HG03439 (cell line): ENCODE measurements around the gene RNGTT.
"Not testable (repeated sequence)": the region's sequence is repeated elsewhere in the genome, so short reads cannot be mapped to it uniquely, and the experiment has no call there.

ENCODE experiments used
- ATAC-seq: cut with Tn5 transposase; IDR thresholded peaks from one replicate; pipeline ENCODE4 v1.9.1; 2021; ENCODE audit warnings: mild to moderate bottlenecking, moderate library complexity; ENCODE audit not compliant: unreplicated experiment

Gene RNGTT

DNA sequence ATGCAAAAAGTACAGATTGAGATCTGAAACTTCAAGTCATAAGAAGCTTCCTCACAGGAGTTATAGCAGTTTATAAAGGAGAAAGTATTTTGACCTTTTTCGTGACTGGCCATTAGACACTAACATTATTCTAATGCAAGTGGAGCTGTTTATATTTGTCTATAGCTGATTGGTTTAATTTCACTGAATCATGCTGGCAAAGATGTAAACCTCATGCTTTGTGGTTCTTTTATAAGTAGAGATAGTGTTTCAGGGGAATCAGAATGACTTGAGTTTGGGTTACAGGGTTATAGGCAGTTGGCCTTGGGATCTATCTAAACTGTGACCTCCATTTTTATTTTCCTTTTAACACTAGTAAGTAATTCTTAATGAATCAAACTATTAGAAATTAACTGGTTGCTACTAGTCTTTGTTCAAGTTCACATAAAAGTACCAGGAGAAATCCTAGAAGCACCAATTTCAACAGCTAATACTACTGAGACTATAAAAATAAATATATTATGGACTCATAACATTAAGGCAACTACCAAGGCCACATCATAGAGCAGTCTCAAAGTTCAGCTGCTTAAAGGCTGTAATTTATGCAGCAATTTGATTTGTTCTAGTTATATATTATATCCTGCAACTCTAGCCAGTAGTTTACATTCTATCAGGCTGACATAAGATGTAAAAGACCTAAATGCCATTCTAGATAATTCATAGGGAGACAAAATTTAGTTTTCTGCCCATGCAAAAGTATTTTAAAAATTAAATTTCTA is 94.0 kb downstream of the RNGTT start:
- ATAC-seq: no peak

DNA sequence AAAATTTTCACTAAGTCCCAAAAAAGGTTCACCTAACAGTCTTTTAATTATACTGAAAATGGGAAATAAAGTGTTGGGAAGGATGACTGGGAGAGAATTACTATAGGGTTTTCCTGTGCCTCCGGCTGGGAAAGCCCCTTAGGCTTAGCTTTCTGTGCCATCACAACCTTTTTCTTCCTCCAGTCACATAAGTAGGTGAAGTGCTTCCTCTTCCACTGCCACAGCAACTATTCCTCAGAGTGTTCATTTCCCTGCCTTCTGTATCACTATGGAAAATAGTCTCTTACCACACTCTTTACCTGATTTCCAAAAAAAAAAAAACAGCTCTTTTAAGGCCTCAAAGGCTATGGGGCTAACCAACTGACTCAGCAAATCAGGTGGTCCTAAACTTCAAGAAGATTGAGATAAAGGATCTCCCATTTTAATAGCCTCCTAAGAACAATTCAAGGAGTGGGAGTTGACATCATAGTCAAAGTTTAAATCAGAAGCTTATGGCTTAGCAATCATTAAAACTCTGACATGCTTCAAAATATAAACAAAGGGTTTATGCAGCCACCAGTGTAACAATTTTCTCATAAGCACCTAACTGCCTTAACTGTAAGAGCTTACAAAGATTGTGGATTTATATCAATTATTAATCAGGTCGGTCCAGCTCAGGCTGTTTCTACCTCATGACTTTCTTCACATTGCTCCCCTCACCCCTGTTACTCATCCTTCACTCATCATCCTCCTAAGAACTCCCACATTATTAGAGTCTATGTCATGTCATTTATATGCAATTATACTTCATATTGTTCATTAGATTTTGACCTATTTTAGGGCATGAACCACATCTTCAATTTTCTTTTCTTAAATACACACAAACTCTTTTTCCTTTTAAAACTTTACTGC is 95.3 kb downstream of the RNGTT start:
- no peak for ATAC-seq

DNA sequence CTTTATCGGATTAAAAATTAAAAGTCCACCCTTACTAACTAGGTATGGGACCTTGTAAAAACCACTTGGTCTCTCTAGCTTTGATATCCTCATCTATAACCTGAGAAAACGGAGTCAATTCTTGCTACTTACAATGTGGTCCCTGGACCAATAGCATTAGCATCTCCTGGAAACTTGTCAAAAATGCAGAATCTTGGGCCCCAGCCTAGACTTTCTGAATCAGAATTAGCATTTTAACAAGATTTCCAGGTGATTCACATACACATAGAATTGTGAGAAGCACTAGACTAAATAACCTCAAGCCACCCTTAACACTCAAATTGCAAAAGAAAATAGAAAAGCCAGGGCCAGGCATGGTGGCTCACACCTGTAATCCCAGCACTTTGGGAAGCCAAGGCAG is 96.6 kb downstream of the RNGTT start:
- ATAC-seq: no peak

DNA sequence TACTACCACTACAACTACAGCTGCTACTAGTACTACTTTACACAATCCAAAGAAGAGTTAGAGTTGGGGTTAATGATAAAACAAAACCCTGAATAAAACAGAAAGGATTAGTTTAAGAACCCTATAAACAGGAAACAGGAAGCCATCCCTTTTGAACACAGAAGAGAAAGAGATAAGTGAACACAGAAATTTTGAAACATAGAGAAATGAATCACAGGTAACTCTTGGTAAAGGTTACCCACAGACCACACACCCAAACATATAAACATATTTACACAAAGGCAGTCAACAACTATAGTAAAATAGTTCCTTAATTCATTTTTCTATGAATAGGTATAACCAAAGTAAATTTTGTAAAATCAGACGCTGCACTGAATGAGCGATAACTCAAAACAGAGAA is 98.1 kb downstream of the RNGTT start:
- no peak for ATAC-seq

DNA sequence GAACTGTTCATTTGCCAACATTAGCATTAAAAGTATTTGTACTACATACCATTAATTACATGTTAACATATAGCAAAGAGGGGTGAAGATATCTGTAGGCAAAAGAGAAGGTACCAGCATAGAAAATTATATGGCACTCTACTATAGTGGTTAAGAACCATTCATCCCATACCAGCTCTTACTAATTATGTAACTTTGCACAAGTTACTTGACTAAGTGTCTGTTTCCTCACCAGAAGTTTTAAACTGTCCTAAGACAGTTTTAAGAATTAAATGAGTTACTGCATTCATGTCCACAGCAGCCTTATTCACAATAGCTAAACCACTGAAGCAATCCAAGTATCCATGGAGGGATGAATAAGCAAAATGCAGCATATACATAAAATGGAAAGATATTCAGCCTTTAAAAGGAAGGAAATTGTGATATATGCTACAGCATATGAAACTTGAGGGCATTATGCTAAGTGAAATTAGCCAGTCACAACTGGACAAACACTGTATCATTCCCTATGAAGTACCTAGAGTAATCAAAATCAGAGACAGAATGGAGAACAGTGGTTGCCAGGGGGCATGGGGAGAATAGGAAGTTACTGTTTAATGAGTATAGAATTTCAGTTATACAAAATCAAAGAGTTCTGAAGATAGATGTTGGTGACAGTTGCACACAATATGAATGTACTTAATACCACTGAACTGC is 98.9 kb downstream of the RNGTT start:
- ATAC-seq: no peak

DNA sequence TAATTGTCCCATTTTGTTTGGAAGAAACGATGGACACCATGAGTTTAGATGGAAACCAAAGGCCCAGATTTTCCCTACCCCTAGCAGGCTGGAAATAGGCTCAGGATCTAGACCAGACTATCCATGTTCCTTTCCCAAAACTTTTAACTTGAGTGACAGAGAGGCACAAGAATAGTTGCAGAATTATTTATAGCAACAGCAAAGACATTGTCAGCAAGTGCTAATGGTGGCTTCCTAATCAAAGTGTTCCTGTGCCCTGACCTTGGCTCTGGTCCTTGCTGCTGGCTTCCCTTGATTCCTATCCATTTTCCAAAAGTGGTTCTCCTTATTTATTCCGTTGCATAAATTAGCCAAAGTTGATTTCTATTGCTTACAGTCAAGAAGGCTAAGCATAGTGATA is 103.1 kb downstream of the RNGTT start:
- no peak for ATAC-seq

DNA sequence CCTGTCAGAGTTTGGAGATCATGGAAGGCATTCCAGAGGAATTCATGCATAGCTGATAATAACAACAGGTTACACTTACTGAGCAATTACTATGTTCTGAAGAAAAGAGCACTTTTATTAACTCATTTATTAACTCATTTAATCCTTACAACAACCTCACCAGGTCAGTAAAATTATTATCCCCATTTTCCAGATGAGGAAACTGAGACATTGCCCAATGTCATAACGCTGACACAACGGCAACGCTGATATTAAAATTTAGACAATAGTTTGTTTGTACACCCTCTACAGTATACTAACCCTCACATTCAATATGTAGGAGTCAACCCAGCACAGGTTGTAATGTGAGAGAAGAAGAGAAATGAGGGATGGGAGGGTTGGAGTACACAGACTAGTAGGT is 105.0 kb downstream of the RNGTT start:
- no peak for ATAC-seq

DNA sequence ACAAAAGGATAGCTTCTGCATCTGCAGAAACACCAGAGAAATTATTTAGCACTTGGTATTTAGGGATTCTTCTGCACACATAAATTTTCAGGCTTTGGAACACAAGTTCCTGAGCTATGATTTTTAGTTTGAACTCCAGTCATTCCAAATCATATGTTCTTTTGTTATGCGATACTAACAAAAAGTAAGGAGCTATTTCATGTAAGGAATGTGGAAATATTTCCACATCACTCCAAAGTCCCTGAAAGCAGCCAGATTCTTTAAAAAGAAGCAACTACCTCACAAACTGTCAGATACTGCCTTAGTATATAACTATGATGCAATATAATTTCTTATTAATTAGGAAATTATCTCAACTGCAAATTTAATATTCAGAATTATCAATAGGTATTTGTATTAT is 106.9 kb downstream of the RNGTT start:
- no peak for ATAC-seq

DNA sequence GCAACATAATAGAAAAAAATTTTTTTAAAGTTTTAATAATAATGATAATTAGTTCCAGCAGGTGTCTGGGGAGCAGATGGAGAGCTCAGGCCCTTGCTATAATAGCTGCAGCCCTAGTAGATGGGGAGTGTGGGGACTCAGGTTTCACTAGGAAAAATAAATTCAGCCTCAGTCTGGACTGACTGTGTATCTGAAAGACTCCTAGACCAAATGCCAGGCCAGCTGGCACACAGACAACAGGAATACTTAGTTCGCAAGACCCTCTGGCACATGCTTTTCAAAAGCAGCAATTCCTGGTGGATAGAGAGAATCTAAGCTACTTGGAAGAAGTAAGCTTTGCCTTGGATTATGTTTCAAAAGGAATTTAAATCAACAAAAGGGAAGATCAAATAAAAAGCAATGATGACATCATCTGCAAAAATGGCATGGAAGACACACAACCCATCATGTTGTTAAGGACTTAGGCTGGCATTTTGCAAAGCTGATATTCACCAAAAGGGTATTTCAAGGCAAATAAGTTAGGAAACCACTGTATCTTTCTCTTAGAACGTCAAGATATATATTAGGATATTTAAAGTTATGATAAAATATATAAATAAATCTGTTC is 107.8 kb downstream of the RNGTT start:
- no peak for ATAC-seq

DNA sequence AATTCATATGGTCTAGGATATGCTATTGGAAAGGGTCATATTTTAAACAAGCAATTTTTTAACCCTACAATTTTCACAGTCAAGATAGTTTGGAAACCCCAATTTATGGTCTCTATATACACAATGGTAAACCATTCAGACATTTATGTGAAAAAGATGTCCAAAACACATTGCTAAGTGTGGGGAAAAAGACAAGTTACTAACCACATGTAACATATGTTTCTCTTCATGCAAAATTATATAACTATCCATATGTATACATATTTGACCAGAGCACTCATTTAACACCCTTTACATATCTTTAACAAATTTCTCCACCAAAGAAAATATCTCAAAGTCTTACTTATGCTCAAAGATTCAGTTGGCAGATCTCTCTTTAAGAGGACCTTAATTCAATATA is 110.6 kb downstream of the RNGTT start:
- ATAC-seq: no peak

DNA sequence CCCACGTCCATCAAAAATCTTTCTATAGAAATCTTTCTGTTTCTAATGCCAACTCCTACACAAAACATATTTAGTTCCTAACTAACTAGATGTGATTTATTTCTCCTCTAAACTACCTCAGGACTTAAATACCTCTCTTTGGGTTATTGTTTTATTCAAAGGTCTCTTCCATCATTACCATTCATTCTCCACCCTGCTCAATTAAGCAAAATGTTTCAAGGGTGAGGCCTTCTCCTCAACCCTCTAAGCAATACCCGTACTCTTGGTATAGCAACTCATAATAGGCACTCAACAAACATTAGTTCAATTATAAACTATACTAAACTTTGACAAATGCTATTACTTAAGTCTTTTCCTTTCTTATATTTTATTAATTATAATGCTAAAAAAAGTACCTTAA is 111.4 kb downstream of the RNGTT start:
- no peak for ATAC-seq

DNA sequence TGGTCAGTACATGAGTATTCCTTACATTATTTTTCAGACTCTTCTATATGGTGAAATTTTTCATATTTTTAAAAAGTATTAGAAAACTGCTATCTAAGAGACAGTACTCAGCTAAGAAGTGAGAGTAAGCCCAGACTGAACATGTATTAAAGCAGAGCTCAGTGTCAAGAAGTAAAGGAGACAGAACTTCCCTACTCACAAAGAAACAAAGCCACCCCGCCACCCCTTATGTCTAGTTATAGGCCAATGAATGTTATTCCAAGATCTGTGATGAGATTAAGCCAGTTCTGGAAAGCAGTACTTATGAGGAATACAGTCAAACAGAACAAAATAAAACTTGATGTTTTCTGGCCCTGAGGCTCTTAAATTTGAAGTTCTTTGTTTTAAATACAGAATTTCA is 114.5 kb downstream of the RNGTT start:
- ATAC-seq: no peak

DNA sequence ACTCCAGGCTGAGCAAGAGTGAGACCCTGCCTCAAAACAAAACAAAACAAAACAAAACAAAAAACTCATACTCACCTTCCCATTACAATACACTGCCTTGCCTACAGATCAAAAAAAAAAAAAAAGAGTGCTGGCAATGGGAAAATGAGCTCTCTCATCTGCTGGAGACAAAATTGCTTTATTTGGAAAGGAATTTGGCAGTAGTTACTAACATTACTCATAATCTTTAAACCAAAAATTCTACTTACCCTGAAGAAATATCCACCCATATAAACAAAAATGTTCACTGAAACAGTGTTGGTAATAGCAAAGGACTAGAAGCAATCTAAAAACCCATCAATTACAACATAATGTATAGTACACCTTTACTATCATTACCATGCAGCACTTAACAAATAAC is 120.4 kb downstream of the RNGTT start:
- ATAC-seq: no peak

DNA sequence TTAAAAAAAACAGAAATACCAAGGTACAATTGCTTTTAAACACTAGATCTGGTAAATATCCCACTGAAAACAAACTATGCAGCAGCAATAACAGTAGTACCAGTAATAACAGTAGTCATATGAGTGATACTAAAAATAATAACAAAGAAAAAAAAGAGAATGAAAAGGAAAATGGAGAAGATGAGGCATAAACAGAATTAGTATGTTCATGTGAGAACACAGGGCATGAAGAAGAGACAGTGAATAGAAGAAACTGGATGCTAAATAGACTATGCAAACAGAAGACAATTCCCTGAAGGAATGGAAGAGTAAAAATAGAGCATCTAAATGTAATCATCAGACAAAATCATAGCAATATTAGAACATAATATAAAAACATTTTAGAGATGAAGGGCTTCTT is 121.1 kb downstream of the RNGTT start:
- no peak for ATAC-seq

DNA sequence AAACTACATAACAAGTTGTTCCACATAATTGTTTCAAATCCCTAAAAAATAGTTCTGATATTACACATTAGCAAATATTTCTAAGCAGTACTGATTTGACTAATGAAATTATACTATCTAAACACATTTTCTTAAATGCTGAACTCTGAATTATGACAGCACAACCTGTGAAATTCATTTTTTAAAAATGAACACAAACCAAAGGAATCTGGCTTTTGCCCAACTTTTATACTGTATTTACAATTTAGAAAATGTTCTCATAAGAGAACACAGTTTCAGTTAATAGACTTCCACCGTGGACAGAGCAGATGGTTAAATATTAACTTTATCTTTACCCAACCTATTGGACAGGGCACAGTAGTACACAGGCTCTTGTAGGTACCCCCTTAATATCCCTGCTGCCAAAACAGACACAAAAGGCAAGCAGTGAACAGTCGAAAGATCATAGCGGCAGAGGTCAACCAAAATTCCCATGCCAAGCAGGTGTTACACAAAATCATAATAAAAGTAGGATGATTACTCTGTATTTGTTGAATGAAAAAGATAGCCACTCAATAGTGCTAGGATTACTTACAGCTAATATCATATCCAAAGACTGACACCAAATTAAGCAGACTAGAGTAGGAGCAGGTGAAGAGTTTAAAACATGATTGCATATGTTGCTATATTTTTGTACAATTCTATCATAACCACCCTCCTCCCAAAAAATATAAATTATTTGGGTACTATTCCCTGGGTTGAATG is 122.5 kb downstream of the RNGTT start:
- no peak for ATAC-seq

DNA sequence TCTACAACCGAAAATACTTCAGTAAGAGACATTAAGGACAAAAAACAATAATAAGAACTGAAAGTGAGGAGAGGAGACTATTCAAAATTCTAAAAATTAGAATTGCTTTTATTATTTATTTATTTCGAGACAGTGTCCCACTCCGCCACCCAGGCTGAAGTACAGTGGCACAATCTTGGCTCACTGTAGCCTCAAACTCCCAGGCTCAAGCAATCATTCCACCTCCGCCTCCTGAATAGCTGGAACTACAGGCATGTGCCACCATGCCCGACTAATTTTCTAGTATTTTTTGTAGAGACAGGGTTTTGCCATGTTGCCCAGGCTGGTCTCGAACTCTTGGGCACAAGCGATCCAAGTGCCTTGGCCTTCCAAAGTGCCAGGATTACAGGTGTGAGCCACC is 123.1 kb downstream of the RNGTT start:
- no peak for ATAC-seq

DNA sequence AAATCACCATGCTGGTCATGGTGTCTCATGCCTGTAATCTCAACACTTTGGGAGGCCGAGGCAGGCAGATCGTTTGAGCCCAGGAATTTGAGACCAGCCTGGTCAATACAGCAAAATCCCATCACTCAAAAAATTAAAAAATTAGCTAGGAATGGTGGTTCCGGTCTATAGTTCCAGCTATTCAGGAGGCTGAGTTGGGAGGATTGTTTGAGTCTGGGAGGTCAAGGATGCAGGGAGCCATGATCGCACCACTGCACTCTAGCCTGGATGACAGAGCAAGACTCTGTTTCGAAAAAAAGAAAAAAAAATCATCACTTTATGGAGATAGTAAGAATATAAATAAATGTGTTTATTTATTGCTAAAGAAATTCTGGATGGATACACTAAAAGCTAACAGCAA is 124.1 kb downstream of the RNGTT start:
- no peak for ATAC-seq

DNA sequence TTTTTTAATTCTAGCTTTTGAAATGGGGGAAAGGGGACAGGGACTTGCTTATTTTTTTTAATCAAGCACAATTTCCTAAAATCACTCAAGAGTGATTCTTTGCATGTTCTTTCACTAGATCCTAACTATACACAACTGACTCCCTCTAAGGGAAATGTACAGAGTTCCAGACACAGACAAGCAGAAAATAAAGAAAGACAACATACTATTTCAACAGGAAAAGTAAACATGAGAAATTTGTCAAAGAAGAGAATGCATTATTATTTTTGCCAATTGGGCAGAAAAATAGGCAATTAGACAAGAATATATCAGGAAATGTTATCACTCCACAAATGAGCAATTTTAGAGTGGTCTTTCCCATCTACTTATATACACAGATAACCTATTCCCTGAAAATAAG is 128.2 kb downstream of the RNGTT start:
- no peak for ATAC-seq

DNA sequence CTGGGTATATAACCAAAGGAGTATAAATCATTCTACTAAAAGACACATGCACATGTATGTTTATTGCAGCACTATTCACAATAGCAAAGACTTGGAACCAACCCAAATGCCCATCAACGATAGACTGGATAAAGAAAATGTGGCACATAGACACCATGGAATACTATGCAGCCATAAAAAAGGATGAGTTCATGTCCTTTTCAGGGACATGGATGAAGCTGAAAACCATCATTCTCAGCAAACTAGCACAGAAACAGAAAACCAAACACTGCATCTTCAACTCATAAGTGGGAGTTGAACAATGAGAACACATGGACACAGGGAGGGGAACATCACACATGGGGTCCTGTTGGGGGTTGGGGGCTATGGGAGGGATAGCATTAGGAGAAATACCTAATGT is 130.3 kb downstream of the RNGTT start:
- not testable (repeated sequence) for ATAC-seq

DNA sequence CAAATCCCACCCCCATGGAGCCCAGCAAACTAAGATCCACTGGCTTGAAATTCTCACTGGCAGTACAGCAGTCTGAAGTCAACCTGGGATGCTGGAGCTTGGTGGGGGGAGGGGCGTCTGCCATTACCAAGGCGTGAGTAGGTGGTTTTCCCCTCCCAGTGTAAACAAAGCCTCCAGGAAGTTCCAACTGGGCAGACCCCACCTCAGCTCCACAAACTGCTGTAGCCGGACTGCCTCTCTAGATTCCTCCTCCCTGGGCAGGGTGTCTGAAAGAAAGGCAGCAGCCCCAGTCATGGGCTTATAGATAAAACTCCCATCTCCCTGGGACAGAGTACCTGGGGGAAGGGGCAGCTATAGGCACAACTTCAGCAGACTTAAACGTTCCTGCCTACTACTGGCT is 135.8 kb downstream of the RNGTT start:
- not testable (repeated sequence) for ATAC-seq

DNA sequence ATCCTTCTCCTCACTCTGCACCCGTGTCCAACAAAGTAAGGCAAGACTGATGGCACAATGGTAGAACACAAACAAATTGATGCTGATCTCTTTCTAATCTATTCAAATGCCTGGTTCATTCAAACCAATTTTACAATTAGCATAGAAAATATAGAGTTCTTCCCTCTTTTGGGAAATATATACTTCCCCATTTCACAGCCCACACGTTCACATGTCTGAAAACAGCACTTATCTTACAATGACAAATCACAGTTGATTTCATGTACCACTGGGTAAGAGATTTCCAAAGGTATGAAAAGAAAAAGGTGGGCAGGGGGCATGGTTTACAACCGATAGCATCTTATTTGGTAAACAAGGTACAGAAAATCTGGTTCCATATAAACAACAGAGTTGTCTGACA is 137.6 kb downstream of the RNGTT start:
- ATAC-seq: no peak
